ENCODE data around the gene MAP4K4. TPM values are rescaled to one million over a fixed set of nuclear protein-coding genes. Genes with fewer than 3 reads are reported as not detected.

The MAP4K4 gene
- total and polyA plus RNA-seq, 2 of the 13 experiments (the other 11 are each of a cell fraction or from before 2014, with no cell fraction given): 105 to 264 TPM

GRCh38 chr2:101697124-101698013, at the start of gene MAP4K4 (continued):
- TF ChIP-seq RERE (CRISPR knock-in tag; IDR thresholded peaks at IDR 0.05; ENCODE audit: low read depth) (0 out of 2 replicates have a peak, but pooled peaks have one; percentile 41), ZFP82 (CRISPR knock-in tag; IDR thresholded peaks at IDR 0.05; ENCODE audit: borderline replicate concordance) (peak; percentile 64; the same call in 1 of the 2 replicates), MAZ (IDR thresholded peaks at IDR 0.05; ENCODE audit: borderline replicate concordance, low read depth, low read length) (no peak), MAZ (CRISPR knock-in tag; IDR thresholded peaks at IDR 0.05; ENCODE audit: low read depth) (peak; percentile 96), SP5 (CRISPR knock-in tag; IDR thresholded peaks at IDR 0.05; ENCODE audit: borderline replicate concordance, low read depth) (peak; percentile 38; the same call in 1 of the 2 replicates), ZNF234 (CRISPR knock-in tag; conservative IDR thresholded peaks at IDR 0.05) (0 out of 2 replicates have a peak, but pooled peaks have one; percentile 48), MXI1 (IDR thresholded peaks at IDR 0.05; ENCODE audit: borderline replicate concordance, low read depth, low read length) (peak; percentile 62; the same call in 1 of the 3 replicates), ZNF142 (CRISPR knock-in tag; IDR thresholded peaks at IDR 0.05) (peak; percentile 94)
- TF ChIP-seq, protein P1, sequence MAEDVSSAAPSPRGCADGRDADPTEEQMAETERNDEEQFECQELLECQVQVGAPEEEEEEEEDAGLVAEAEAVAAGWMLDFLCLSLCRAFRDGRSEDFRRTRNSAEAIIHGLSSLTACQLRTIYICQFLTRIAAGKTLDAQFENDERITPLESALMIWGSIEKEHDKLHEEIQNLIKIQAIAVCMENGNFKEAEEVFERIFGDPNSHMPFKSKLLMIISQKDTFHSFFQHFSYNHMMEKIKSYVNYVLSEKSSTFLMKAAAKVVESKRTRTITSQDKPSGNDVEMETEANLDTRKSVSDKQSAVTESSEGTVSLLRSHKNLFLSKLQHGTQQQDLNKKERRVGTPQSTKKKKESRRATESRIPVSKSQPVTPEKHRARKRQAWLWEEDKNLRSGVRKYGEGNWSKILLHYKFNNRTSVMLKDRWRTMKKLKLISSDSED (CRISPR knock-in tag; IDR thresholded peaks at IDR 0.05): no peak
- TF ChIP-seq, protein P2, sequence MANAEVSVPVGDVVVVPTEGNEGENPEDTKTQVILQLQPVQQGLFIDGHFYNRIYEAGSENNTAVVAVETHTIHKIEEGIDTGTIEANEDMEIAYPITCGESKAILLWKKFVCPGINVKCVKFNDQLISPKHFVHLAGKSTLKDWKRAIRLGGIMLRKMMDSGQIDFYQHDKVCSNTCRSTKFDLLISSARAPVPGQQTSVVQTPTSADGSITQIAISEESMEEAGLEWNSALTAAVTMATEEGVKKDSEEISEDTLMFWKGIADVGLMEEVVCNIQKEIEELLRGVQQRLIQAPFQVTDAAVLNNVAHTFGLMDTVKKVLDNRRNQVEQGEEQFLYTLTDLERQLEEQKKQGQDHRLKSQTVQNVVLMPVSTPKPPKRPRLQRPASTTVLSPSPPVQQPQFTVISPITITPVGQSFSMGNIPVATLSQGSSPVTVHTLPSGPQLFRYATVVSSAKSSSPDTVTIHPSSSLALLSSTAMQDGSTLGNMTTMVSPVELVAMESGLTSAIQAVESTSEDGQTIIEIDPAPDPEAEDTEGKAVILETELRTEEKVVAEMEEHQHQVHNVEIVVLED (CRISPR knock-in tag; IDR thresholded peaks at IDR 0.05; ENCODE audit: borderline replicate concordance): peak; percentile 48; the same call in 1 of the 2 replicates
